GM10266 (cell line): Measurements from ENCODE around the gene ANP32B.

Experiments
- DNase-seq: peaks from one replicate; pipeline ENCODE4 v3.0.0; 2012; ENCODE audit errors: extremely low spot score
- CTCF ChIP-seq: IDR thresholded peaks from 2 replicates; pipeline ENCODE4 v1.5.1; 2012; ENCODE audit warnings: mild to moderate bottlenecking, low read depth; ENCODE audit not compliant: control insufficient read depth, insufficient read depth; ENCODE audit errors: missing control alignments

ANP32B gene

GRCh38 chr9:97982683-97983588, at the start of gene ANP32B:
Gene ANP32B, plus strand, starts transcription at chr9:97983341. Its CDS starts 215 bp downstream, at chr9:97983556.
- DNase-seq, result peak; percentile 96
- TF ChIP-seq CTCF, result peak; percentile 96

DNA sequence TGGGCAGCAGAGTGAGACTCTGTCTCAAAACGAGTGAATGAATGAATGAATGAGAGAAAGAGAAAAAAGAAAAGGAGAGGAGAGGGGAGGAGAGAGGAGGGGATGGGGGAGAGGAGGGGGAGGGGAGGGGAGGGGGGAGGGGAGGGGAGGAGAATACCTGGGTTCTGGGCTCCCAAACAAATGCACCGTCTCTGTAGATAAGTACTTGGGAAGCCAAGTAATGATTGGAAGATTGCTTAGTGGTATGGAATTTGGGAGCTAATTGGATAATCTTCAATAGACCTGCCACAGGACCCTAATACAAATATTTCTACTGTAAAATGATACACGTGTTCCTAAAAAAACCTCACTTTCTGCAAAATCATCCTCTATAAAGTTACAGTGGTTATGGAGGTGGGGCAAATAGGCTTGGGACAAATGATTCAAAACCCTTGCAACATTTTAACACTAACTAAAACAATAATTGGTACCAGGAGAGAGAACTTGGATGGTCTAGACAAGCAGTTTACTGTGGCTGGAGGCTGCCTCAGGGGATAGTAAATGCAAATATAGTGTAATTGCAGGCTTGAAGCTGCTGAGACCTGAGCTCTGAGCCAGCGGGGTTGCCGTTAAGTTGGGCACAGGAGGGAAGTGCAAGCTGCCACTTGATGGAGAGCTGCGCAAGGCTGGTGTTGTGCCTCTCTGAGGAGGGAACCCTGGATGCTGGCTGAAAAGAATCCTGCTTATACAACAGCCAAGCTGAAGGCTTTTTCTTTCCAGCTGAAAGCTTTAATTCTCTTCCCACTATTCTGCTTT, 48.6 kb upstream of the ANP32B start:
- TF ChIP-seq CTCF, result no peak
- DNase-seq, result no peak

DNA sequence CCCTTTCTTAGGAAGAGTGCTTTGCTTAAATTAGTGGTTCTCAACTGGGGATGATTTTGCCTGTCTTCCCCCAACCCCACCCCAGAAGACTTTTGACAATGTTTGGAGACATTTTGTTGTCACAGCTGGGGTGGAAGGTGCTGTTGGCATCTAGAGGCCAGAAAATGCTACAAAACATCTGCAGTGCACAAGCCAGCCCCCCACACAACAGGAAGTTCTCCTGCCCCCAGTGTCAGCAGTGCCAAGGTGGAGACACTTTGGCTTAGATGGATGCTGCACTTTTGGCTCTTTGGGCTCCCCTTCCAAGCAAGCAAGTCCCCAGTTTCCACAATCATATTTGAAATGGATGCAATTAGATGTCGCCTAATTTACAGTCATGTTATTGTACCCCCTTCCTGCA, 47.9 kb upstream of the ANP32B start:
- DNase-seq, result no peak
- TF ChIP-seq CTCF, result no peak

- no peak for TF ChIP-seq CTCF
- no peak for DNase-seq
Measured at GRCh38 chr9:97936998-97937397, 46.1 kb upstream of the ANP32B start.

- no peak for TF ChIP-seq CTCF
- no peak for DNase-seq
Measured at GRCh38 chr9:97938081-97938644, 45.0 kb upstream of the ANP32B start, which contains the start of gene HEMGN. Gene HEMGN, minus strand, starts transcription at chr9:97938172. Its CDS starts 36 bp downstream, at chr9:97938136.

DNA sequence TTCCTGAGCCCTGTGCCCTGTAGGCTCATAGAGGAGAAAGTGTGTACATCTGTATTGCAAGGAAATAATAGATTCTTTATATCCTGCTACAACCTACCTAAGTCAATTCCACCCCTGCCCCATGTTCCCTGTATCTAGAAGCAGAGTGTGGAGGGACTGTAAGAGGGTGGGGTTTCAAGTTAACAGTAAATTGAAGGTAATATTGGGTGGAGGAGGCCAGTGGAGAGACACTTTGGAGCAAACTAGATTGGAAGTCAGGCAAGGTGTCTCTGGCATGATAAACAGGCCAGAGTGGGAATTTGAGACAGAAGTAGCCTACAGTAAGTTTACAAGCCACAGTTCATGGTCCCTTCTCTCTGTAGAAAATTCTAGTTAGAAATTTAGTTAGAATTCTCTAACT, 42.9 kb upstream of the ANP32B start:
- no peak for DNase-seq

More for the DNA sequence above, 42.9 kb upstream of the ANP32B start:
- no peak for TF ChIP-seq CTCF
